ENCODE data around the gene SPTBN1.
"Not testable (repeated sequence)": the region's sequence is repeated elsewhere in the genome, so short reads cannot be mapped to it uniquely, and the experiment has no call there.

The SPTBN1 gene

GRCh38 chr2:54503192-54503591 lies 47.1 kb downstream of the SPTBN1 start:
- no peak for DNase-seq (ENCODE audit: low read depth)

- DNase-seq (ENCODE audit: low read depth): no peak
Observed at GRCh38 chr2:54503828-54504227, 47.7 kb downstream of the SPTBN1 start.

DNA sequence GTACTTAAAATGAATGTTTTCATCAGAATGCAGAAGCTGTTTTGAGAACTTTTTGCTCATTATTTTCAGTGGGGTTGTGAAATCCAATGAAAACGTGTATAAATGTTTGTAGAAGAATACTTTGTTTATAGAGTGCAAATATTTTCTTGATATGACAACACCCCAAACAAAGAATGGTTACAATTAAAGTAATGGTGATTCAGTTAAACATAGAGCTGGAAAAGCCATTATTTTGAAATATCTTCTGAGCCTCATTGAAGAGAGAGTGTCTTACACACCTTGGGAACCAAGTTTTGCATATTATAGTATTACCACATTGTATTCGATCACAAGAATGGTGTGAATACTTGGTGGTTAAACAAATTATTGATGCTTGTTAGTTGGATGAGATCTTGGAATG lies 48.7 kb downstream of the SPTBN1 start:
- DNase-seq (ENCODE audit: low read depth): no peak

DNA sequence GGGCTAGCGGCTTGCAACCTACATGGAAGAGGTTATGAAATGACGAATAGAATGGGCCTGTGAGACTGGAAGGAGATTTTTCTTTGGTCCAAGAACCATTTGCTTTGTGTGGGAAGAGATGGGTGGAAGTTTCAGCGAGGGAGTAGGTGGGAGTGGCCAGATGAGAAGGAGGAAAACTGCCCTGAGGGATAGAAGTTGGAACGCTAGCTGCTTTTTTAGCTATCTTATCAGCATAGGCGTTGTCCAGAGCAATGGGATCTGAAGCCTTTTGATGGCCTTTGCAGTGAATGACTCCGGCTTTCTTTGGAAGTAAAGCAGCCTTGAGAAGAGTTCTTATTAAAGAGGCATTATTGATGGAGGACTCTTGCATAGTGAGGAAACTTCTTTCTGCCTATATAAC lies 52.4 kb downstream of the SPTBN1 start:
- DNase-seq (ENCODE audit: low read depth): no peak

- DNase-seq (ENCODE audit: low read depth): not testable (repeated sequence)
Observed at GRCh38 chr2:54509043-54509442, 52.9 kb downstream of the SPTBN1 start.

GRCh38 chr2:54510916-54511315 lies 54.8 kb downstream of the SPTBN1 start:
- DNase-seq (ENCODE audit: low read depth): no peak

DNA sequence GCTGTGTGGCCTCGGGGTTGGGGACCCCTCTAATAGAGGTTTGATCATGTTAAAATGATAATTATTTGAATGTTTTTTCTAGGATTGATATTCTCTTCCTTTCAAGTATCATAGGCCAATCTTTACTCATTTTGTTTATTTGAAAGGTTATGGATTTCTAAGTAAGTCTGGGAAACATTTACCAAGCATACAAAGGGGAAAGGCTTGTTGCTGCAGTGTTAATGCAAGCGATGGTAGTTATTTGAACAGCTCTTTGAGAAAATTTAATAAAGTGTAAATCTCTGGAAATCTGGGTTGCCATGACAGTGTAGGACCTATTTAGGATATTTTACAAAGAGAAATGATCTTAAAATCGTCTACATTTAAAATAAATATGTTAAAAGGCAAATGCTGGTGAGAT lies 56.1 kb downstream of the SPTBN1 start:
- DNase-seq (ENCODE audit: low read depth): no peak

DNA sequence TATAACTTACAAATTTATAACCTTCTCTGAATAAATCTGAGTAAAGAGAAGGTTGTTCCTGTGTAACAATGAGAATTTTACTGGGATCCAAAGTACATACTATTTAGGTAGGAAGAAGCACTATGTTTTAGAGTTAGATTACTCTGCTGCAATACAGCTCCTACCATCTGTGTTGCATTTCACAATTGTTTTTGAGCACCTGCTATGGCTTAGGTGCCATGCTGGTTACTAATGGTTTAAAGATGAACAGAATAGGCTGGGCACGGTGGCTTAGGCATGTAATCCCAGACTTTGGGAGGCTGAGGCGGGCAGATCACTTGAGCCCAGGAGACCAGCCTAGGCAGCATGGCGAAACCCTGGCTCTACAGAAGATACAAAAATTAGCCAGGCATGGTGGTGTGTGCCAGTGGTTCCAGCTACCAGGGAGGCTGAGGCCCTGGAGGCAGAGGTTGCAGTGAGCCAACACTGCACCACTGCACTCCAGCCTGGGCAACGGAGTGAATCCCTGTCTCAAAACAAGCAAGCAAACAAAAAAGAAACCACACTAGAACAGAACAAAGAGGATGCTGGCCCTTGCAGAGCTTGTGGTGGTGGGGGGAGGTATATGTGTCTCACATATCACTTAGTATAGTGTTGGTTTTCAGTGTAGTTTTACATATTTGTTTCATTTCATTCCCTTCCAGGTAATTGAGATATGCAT lies 56.7 kb downstream of the SPTBN1 start:
- DNase-seq (ENCODE audit: low read depth): no peak

- DNase-seq (ENCODE audit: low read depth): no peak
Observed at GRCh38 chr2:54513363-54513715, 57.2 kb downstream of the SPTBN1 start.

- no peak for DNase-seq (ENCODE audit: low read depth)
Observed at GRCh38 chr2:54514822-54515569, 58.9 kb downstream of the SPTBN1 start.

GRCh38 chr2:54516842-54517241 lies 60.7 kb downstream of the SPTBN1 start:
- no peak for DNase-seq (ENCODE audit: low read depth)

GRCh38 chr2:54518016-54518415 lies 61.9 kb downstream of the SPTBN1 start:
- not testable (repeated sequence) for DNase-seq (ENCODE audit: low read depth)

DNA sequence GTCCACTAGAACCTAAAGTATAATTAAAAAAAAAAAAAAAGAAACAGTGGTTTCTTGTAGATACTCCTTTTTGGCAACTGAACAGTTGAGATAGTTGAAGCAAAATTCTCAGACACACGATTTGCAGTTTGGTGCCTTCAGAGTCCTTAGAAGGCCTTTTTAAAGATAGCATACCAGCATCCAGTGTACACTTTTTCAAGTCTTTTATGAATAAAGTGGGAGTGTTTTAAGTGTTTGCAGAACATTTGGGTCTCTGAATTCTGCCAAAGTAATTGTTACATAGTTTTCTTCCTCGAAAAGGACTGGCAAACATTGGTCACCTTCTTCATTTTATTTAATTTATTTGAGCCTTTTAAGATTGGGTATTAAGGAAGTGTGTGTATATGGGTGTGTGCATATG lies 62.3 kb downstream of the SPTBN1 start:
- DNase-seq (ENCODE audit: low read depth): no peak

- no peak for DNase-seq (ENCODE audit: low read depth)
Observed at GRCh38 chr2:54519841-54520459, 63.8 kb downstream of the SPTBN1 start.

- peak; percentile 83 for DNase-seq (ENCODE audit: low read depth)
Observed at GRCh38 chr2:54520687-54521086, 64.6 kb downstream of the SPTBN1 start.

GRCh38 chr2:54522624-54523281 lies 66.6 kb downstream of the SPTBN1 start:
- DNase-seq (ENCODE audit: low read depth): no peak

DNA sequence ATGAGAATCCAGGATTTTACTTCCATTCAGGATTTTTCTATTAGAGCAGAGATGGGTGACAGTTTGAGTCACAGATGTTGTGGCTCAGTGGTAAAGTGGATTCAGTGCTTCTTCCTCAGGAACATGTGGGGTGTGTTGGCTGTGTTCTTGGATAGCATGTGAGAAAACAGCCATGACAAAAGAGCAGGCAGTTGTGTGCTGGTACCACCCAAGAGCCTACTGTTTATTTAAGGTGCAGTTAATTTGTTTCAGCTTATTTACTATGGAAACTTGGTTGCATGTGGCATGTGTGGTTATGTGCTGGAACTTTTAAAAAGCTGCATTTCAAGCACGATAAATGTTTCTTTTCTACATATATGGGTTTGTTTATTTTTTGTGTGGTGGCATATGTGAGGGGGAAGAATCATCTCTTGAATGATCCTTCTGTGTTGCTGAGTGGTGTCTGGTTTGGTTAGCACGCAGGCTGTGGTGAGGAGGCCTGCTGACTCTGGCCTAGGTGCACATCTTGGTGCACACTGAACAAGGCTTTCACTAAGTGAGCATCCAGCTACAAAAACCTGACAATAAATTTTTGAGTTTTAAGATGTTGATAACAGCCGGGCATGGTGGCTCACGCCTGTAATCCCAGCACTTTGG lies 67.3 kb downstream of the SPTBN1 start:
- DNase-seq (ENCODE audit: low read depth): no peak

GRCh38 chr2:54524226-54524991 lies 68.3 kb downstream of the SPTBN1 start:
- peak; percentile 87 for DNase-seq (ENCODE audit: low read depth)

GRCh38 chr2:54525321-54525720 lies 69.2 kb downstream of the SPTBN1 start:
- DNase-seq (ENCODE audit: low read depth): no peak

- DNase-seq (ENCODE audit: low read depth): no peak
Observed at GRCh38 chr2:54526226-54526879, 70.2 kb downstream of the SPTBN1 start.
